OCI-M2 (cell line): ENCODE measurements around the gene SMAD1.
"Not testable (repeated sequence)": the region's sequence is repeated elsewhere in the genome, so short reads cannot be mapped to it uniquely, and the experiment has no call there.

Experiments used
- DNase-seq: peaks from one replicate; lab custom pipeline; 2025; ENCODE audit not compliant: unreplicated experiment; lab: John Stamatoyannopoulos, UW

The SMAD1 gene

GRCh38 chr4:145554691-145555090 is 73.0 kb downstream of the SMAD1 start:
- no peak for DNase-seq

DNA sequence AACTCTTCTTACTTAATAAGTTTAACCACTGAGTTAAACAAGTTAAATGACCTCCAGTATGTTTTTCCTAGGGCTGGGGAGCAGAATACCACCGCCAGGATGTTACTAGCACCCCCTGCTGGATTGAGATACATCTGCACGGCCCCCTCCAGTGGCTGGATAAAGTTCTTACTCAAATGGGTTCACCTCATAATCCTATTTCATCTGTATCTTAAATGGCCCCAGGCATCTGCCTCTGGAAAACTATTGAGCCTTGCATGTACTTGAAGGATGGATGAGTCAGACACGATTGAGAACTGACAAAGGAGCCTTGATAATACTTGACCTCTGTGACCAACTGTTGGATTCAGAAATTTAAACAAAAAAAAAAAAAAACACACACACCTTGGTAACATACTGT is 76.1 kb downstream of the SMAD1 start:
- peak; percentile 2 for DNase-seq

DNA sequence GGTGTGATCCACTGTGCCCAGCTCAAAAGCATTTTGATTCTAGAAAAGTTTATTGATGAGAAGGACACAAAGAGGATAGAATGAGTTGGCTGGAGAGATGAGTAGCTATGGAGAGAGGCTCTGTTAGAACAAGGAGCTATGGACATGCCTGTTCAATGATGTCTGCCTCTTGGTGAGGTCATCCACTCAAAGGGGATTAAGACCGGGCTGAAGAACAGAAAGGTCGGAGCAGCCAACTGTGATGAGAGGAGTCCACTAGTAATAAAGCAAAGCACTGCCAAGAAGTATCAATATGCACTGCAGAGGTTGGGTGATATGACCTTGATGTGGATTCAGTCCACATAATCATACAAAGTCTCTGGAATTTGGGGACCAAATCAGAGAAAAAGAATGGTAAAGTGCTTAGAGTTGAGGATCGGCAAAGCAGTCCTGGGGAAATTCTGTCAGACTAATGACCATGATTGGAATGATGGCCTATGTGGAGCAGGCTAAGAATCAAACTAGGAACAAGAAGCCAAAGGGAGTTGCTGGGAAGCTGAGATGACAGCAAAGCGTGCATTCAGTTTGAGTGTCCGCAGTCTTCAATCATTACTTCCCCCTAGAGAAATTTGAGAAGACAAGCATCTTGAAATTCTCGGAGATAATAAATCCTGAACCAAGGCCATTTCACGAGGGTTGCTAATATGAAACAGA is 81.8 kb downstream of the SMAD1 start:
- no peak for DNase-seq

DNA sequence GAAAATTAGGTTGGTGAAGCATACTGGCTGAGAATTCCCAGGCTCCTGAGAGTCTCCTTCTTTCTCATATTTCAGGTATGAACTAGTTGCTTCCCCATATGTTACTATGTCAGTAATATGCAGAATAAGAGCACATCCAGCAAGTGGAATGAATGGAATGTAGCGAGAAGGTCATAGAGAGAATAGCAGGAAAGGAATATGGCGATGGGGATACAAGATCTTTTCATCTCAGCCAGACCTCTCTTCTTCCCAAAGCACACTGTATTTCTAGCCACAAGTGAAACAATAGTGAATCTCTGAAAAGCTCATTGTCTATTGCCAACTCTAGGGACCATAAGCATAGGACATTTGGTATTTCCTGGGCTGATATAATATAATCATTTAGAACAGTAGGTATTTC is 82.9 kb downstream of the SMAD1 start:
- no peak for DNase-seq

DNA sequence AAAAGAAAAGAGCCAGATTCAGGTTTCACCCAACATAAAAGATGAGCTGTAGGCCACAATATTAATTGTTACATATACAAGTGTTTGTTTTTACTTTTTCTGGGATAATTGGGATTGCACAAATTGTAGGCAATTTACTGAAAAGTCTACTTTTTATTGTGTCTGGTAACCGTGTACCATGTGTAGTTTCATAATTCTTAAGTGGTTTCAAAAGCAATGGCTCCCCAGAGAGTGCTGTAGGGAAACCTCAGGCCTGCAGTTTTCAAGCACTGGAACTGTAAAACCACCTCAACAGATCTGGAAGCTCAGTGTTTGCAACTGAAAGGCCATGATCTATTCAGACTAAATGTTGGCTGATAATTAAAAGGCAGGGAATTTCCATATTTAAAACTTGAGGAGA is 83.7 kb downstream of the SMAD1 start:
- DNase-seq: no peak

GRCh38 chr4:145566086-145566708 is 84.5 kb downstream of the SMAD1 start:
- DNase-seq: no peak

DNA sequence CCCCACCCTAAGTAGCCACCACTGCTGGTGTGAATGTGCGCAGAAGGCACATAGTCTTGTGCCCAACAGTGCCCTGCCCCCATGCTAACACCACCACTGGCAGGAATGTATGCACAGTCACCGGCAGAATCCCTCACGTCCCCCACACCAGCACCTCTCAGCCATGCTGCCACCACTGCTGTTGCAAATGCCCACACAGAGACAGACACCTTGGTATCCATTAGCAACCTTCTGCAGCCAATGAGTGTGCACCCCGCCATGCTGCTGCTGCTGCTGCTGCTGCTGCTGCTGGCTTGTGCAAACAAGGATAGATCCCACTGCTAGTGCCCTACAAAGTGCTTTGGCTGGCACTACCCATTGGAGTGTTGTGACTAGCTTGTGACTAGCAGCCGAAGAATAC is 85.1 kb downstream of the SMAD1 start:
- DNase-seq: no peak

- DNase-seq: no peak
Measured at GRCh38 chr4:145567516-145567915, 85.9 kb downstream of the SMAD1 start.

DNA sequence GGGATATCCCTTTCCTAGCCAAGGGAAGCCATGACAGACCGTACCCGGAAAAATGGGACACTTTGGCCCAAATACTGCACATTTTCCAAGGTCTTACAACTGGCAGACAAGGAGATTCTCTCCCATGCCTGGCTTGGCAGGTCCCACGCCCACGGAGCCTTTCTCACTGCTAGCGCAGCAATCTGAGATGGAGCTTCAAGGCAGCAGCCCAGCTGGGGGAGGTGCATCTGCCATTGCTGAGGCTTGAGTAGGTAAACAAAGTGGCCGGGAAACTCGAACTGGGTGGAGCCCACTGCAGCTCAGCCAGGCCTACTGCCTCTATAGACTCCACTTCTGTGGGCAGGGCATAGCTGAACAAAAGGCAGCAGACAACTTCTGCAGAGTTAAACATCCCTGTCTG is 92.9 kb downstream of the SMAD1 start:
- not testable (repeated sequence) for DNase-seq

GRCh38 chr4:145580906-145581305 is 99.3 kb downstream of the SMAD1 start:
- DNase-seq: no peak

DNA sequence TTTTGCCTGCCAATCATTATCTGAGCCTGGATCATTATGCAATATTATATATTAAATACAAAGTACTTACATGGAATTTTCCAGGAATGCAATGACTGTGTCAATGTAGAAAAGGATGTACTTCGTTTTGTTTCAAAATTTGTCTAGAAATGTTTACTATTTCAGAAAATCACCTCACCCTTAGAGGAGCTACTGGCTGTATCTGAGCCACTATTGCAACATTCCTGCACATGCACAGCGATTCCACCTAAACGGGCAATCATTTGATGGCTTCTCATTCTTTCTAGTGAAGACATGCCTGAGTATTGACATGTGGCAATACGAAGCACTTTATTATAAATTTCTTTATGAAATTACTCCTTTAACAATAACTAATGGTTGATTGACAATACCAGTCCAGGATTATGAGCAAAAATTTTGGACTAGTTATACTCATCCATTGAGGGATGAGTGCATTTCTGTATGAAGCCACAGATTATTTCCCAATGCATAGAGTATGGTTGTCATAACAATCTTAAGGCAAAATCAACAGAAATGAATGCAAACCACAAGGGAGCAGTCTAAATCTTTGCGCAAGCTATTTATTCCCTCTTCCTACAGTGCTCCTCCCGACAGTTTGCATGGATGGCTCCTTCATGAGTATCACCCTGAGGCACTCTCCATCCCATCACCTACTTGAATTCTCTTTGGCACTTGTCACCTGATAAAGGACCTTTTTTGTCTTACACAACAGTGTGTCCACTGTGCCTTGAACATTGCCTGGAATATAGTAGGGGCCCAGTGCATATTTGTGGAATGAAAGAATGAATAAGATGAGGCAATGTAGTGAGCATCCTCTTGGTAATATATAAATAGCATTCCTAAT is 101.8 kb downstream of the SMAD1 start:
- DNase-seq: no peak

GRCh38 chr4:145587088-145587754 is 105.6 kb downstream of the SMAD1 start:
- no peak for DNase-seq

DNA sequence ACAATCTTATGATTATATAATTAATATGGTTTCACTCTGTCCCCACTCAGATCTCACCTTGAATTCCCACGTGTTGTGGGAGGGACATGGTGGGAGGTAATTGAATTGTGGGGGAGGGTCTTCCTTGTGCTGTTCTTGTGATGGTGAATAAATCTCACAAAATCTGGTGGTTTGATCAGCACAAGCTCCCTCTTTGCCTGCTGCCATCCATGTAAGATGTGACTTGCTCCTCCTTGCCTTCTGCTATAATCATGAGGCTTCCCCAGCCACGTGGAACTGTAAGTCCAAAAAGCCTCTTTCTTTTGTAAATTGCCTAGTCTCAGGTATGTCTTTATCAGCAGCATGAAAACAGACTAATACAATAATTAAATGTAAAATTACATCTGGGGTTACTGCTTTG is 107.7 kb downstream of the SMAD1 start:
- not testable (repeated sequence) for DNase-seq

DNA sequence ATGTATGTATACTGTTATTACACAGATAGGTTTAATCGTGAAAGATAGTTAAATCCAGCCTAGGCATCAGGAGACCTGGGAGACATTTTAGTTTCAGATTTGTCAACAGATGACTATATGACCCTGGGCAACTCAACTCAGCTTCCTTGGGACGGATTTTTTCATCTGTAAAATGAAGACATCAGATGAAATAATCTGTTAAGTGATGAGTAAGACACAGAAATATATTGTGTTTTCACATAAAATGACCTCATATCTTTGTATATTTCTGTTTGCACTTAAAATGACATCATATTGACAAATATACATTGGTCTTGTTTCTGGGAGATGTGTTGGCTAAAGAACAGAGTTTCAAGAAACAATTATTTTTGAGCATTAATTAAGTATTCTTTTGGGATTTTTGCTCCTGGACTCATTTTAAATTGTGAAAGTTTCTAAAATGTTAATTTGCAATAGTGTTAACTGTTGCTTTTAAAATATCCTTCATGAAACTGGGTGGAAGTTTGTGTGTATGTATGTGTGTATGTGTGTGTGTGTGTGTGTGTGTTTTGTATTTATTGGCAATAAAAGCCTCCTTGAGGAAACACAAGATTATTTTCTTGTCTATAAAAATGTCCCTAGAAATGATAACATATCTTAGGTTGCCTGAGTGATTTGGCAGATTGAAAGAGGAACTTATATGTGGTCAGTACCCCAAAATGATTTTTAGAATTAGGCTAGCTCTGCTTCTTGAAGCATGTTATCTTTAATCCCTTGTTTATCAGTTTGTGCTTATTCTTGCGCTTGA is 108.5 kb downstream of the SMAD1 start:
- DNase-seq: no peak

DNA sequence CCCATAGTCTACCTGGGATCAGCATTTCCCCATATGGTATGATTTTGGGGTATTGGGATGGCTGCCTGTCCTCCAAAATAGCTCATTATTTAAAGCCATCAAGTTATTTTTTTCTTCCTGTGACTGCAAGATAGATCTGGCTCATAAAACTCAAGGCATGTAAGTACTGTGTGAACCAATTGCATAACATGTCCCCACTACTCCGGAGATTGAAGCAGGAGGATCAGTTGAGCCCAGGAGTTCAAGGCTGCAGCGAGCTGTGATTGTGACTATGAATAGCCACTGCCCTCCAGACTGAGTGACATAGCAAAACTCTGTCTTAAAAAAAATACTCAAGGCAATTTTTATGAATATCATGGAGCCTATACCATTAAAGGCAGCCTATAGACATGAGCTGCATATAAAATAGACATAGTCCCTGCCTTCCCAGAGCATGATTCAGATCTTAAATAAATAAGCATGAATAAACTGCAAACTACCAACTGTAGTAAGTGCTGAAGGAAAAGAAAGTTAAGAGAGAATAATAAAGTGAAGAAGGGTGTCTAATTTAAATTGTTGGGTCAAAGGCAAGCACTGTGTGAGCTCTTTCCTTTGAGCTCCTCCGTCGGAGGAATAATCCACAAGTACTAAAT is 120.6 kb downstream of the SMAD1 start:
- no peak for DNase-seq

GRCh38 chr4:145605941-145606340 is 124.3 kb downstream of the SMAD1 start:
- DNase-seq: no peak
